Testis (tissue), 3 donors: ENCODE data around the gene CLOCK. TPM values are rescaled to one million over a fixed set of nuclear protein-coding genes. Genes with fewer than 3 reads are reported as not detected.

Experiments
- DNase-seq: peaks from one replicate; pipeline ENCODE4 v3.0.0-alpha.2; 2019
- H3K27ac ChIP-seq, 2 donors: fragments of 200-600 bp; sonication (generic); one replicate each; pipeline ENCODE4 v1.5.1; 2019
- H3K27me3 ChIP-seq: fragments of 200-600 bp; sonication (generic); one replicate; pipeline ENCODE4 v1.5.1; 2019
- H3K36me3 ChIP-seq: fragments of 200-600 bp; sonication (generic); one replicate; pipeline ENCODE4 v1.5.1; 2017; ENCODE audit warnings: low read depth; ENCODE audit errors: missing control alignments
- H3K4me1 ChIP-seq: fragments of 200-600 bp; sonication (generic); one replicate; pipeline ENCODE4 v1.5.1; 2019
- H3K4me3 ChIP-seq, 2 donors: fragments of 200-600 bp; sonication (generic); one replicate each; pipeline ENCODE4 v1.5.1; 2017 to 2019
- H3K9me3 ChIP-seq: fragments of 200-600 bp; sonication (generic); one replicate; pipeline ENCODE4 v1.5.1; 2017
- CTCF ChIP-seq, 3 experiments: fragments of 450-650 bp in 2 of 3; fragments of 200-600 bp in 1 of 3; sonication (generic) in 1 of 3; IDR thresholded peaks; one replicate each; pipeline ENCODE4 v1.5.1; 2016 to 2019; ENCODE audit warnings: antibody characterized with exemption in 3 of 3, mild to moderate bottlenecking in 2 of 3, moderate library complexity in 1 of 3
- POLR2A ChIP-seq: fragments of 450-650 bp; IDR thresholded peaks from one replicate; pipeline ENCODE4 v1.6.1; 2017; ENCODE audit warnings: antibody characterized with exemption, mild to moderate bottlenecking, moderate library complexity
- WGBS, 2 donors: methylation state at CpG; one replicate each; pipeline ENCODE4 v1.1.5; 2018; 5-methylcytosine and 5-hydroxymethylcytosine counted together
- intact Hi-C: fragments of 100-400 bp; cut with DNase I; formaldehyde crosslinking; loops from one replicate; pipeline ENCODE4 v1.15.1; 2023; ENCODE audit warnings: low total_unique reads
- polyA plus RNA-seq: library from polyadenylated mRNA; stranded (reverse); fragments of 350-450 nt; fragmentation: Illumina TruSeq; extraction: RNeasy Lipid Tissue Mini Kit (QIAGEN cat#74804); gene quantifications from one replicate; pipeline ENCODE4 v1.2.3, GENCODE V29; 2014; ENCODE audit warnings: low read depth, low replicate concordance; ENCODE audit not compliant: insufficient read depth
- total RNA-seq, 2 donors: library from RNA; depleted of rRNA; stranded (reverse); fragments of >200 nt; gene quantifications; one replicate each; pipeline ENCODE4 v1.2.3, GENCODE V29; 2016

Gene CLOCK
- total and polyA plus RNA-seq, 3 donors from 2014 or later: 41.9 to 48.6 (median 43.4) TPM

DNA sequence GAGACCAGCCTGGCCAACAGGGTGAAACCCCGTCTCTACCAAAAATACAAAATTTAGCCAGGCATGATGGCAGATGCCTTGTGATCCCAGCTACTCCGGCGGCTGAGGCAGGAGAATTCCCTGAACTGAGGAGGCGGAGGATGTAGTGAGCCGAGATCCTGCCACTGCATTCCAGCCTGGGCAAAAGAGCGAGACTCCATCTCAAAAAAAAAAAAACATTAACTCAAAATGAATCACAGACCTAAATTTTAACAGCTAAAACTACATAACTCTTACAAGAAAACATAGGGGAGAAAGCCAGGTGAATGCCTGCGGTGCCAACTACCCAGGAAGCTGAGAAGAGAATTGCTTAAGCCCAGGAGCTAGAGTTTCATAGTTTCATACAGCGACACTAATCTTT lies 96.1 kb downstream of the CLOCK start:
- Histone ChIP-seq H3K4me1 (no peaks in the 10 kb centered on the region), H3K27me3 (no peaks in the 10 kb centered on the region), H3K27ac (no peak overlapping the region), H3K9me3 (no peaks in the 10 kb centered on the region), H3K36me3 (no peaks in the 10 kb centered on the region), H3K4me3 (no peak overlapping the region)
- TF ChIP-seq CTCF (IDR thresholded peaks at IDR 0.05): no peak
- WGBS, 2 donors: 77 to 83% methylated on average over 6 to 8 of the region's 8 CpGs
- no peak for DNase-seq
- intact Hi-C loops: no loop called here

- Histone ChIP-seq H3K4me3 (no peak overlapping the region), H3K4me1 (no peaks in the 10 kb centered on the region), H3K27ac (no peak overlapping the region), H3K27me3 (no peaks in the 10 kb centered on the region), H3K36me3 (no peaks in the 10 kb centered on the region), H3K9me3 (no peaks in the 10 kb centered on the region)
- DNase-seq: no peak
- intact Hi-C loops: no loop called here
- TF ChIP-seq CTCF (IDR thresholded peaks at IDR 0.05) (no peak), POLR2A (no peak)
- 75 to 81% methylated on average over 1 of the region's 1 CpG for WGBS, 2 donors
These were observed 98.9 kb downstream of the CLOCK start for GRCh38 chr4:55447831-55448230.

DNA sequence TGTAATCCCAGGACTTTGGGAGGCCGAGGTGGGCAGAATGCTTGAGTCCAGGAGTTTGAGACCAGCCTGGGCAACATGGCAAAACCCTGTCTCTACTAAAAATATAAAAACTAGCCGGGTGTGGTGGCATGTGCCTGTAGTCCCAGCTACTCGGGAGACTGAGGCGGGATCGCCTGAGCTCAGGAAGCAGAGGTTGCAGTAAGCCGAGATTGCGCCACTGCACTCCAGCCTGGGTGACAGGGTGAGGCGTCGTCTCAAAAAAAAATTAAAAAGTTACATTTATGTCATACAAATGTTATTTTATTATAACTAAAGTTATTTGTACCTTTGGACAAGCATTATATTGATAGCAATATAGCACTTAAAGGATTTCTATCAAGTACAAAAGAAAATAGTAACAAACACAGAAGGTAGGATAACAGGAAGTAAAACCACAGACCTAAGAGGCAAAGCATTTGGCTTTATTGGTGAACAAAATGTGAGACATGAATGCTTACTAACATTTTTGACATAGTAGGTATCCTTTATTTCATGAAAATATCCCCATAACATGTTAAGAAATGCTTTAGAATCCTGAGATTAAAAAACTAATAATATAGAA lies 99.5 kb downstream of the CLOCK start:
- TF ChIP-seq POLR2A: no peak
- no peak for TF ChIP-seq CTCF (IDR thresholded peaks at IDR 0.05)
- 90 to 91% methylated on average over 9 of the region's 9 CpGs for WGBS, 2 donors
- intact Hi-C loops: no loop called here

DNA sequence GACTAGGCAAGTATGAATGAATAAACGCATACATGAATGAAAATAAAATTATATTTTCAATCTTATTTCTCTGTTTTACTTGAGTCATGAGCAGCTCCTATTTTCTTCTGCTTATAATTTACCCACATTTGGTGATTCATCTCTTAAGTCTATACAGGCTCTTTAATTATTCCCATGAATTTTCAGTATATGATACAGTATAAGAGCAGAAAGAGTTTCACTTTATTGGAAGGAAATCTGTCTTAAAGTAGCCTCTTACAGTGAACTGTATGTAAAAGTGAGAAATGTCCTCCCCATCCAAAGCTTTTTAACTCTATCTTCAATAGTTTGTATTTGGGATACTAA lies 100.2 kb downstream of the CLOCK start:
- H3K27me3 ChIP-seq: no peaks in the 10 kb centered on the region
- H3K9me3 ChIP-seq: no peaks in the 10 kb centered on the region
- TF ChIP-seq POLR2A (no peak), CTCF (IDR thresholded peaks at IDR 0.05) (no peak)
- intact Hi-C loops: no loop called here
- no peaks in the 10 kb centered on the region for H3K36me3 ChIP-seq
- no peak overlapping the region for H3K4me3 ChIP-seq
- no peak for DNase-seq
- 67 to 81% methylated on average over 1 of the region's 1 CpG for WGBS, 2 donors
- no peaks in the 10 kb centered on the region for H3K4me1 ChIP-seq
- no peak overlapping the region for H3K27ac ChIP-seq

More for the DNA sequence above, 99.5 kb downstream of the CLOCK start:
- no peaks in the 10 kb centered on the region for H3K36me3 ChIP-seq
- H3K4me1 ChIP-seq: no peaks in the 10 kb centered on the region
- no peak overlapping the region for H3K27ac ChIP-seq
- no peak overlapping the region for H3K4me3 ChIP-seq
- no peaks in the 10 kb centered on the region for H3K27me3 ChIP-seq
- no peaks in the 10 kb centered on the region for H3K9me3 ChIP-seq
- no peak for DNase-seq

- Histone ChIP-seq H3K36me3 (no peaks in the 10 kb centered on the region), H3K9me3 (no peaks in the 10 kb centered on the region), H3K4me1 (no peaks in the 10 kb centered on the region), H3K27me3 (no peaks in the 10 kb centered on the region), H3K27ac (no peak overlapping the region), H3K4me3 (no peak overlapping the region)
- TF ChIP-seq CTCF (IDR thresholded peaks at IDR 0.05): no peak
- intact Hi-C loops: no loop called here
- 82 to 89% methylated on average over 2 of the region's 2 CpGs for WGBS, 2 donors
- DNase-seq: no peak
These were observed 100.7 kb downstream of the CLOCK start for GRCh38 chr4:55445921-55446577.
